Kasumi-1 (cell line): ENCODE measurements around the gene ATP1A4.
"Not testable (repeated sequence)": the region's sequence is repeated elsewhere in the genome, so short reads cannot be mapped to it uniquely, and the experiment has no call there.

Source experiments
- DNase-seq, 2 experiments: peaks; one replicate each; lab custom pipeline; 2025; lab: John Stamatoyannopoulos, UW

The ATP1A4 gene

GRCh38 chr1:160123726-160124125 is 27.7 kb upstream of the ATP1A4 start:
- no peak for DNase-seq

- no peak for DNase-seq
These were observed 26.5 kb upstream of the ATP1A4 start for GRCh38 chr1:160124705-160125478.

- DNase-seq: no peak
These were observed 25.7 kb upstream of the ATP1A4 start for GRCh38 chr1:160125746-160126145.

GRCh38 chr1:160126342-160126741 is 25.1 kb upstream of the ATP1A4 start:
- DNase-seq: not testable (repeated sequence)

- no peak for DNase-seq
These were observed 24.0 kb upstream of the ATP1A4 start for GRCh38 chr1:160127381-160127780.

GRCh38 chr1:160127865-160128523 is 23.4 kb upstream of the ATP1A4 start:
- DNase-seq: no peak

- DNase-seq: no peak
These were observed 22.8 kb upstream of the ATP1A4 start for GRCh38 chr1:160128636-160129035.

- no peak for DNase-seq
These were observed 22.4 kb upstream of the ATP1A4 start for GRCh38 chr1:160129046-160129445.

GRCh38 chr1:160129558-160129957 is 21.8 kb upstream of the ATP1A4 start:
- no peak for DNase-seq

- DNase-seq: no peak
These were observed 21.4 kb upstream of the ATP1A4 start for GRCh38 chr1:160129966-160130365.

- DNase-seq: no peak
These were observed 20.9 kb upstream of the ATP1A4 start for GRCh38 chr1:160130486-160130885.

GRCh38 chr1:160130939-160131338 is 20.5 kb upstream of the ATP1A4 start:
- no peak for DNase-seq

GRCh38 chr1:160131803-160132565 is 19.4 kb upstream of the ATP1A4 start:
- DNase-seq: no peak

- no peak for DNase-seq
These were observed 17.2 kb upstream of the ATP1A4 start for GRCh38 chr1:160133990-160134770.

GRCh38 chr1:160134791-160135572 is 16.4 kb upstream of the ATP1A4 start:
- no peak for DNase-seq

- no peak for DNase-seq
These were observed 15.1 kb upstream of the ATP1A4 start for GRCh38 chr1:160136121-160136925.

GRCh38 chr1:160136926-160137200 is 14.5 kb upstream of the ATP1A4 start:
- DNase-seq: no peak

- DNase-seq: no peak
These were observed 14.1 kb upstream of the ATP1A4 start for GRCh38 chr1:160137216-160137862.

GRCh38 chr1:160139840-160140239 is 11.6 kb upstream of the ATP1A4 start:
- no peak for DNase-seq

GRCh38 chr1:160143695-160144094 is 7.7 kb upstream of the ATP1A4 start:
- DNase-seq: peak; percentile 82 to 85
